Skeletal muscle satellite cell (primary cell): Measurements from ENCODE around the gene DGKB.

Source experiments
- H3K27me3 ChIP-seq: 2 replicates; pipeline ENCODE4 v1.7.0; 2013; ENCODE audit warnings: low read length; ENCODE audit not compliant: control insufficient read depth, insufficient read depth
- H3K36me3 ChIP-seq: 2 replicates; pipeline ENCODE4 v1.7.0; 2013; ENCODE audit warnings: mild to moderate bottlenecking, control low read depth, low read length; ENCODE audit not compliant: insufficient read depth
- H3K4me1 ChIP-seq: 2 replicates; pipeline ENCODE4 v1.7.0; 2013; ENCODE audit warnings: low read length; ENCODE audit not compliant: control insufficient read depth, insufficient read depth
- H3K4me2 ChIP-seq: 2 replicates; pipeline ENCODE4 v1.7.0; 2013; ENCODE audit warnings: mild to moderate bottlenecking, low read length
- H3K4me3 ChIP-seq: 2 replicates; pipeline ENCODE4 v1.7.0; 2013; ENCODE audit warnings: low read length
- H3K9ac ChIP-seq: 2 replicates; pipeline ENCODE4 v1.7.0; 2013; ENCODE audit warnings: mild to moderate bottlenecking, low read depth, low read length, moderate library complexity
- H3K9me3 ChIP-seq: replicated peaks from 2 replicates; pipeline ENCODE4 v1.7.0; 2013; ENCODE audit warnings: mild to moderate bottlenecking, control low read depth, low read length

The DGKB gene

GRCh38 chr7:14754631-14755030, 147.9 kb downstream of the DGKB start:
- Histone ChIP-seq H3K4me2 (peak overlapping the region; percentile 36), H3K4me1 (peaks cover 16% of the 10 kb centered on the region), H3K36me3 (no peaks in the 10 kb centered on the region), H3K9me3 (no peaks in the 10 kb centered on the region), H3K9ac (no peak overlapping the region), H3K4me3 (no peak overlapping the region), H3K27me3 (no peaks in the 10 kb centered on the region)

- no peak overlapping the region for H3K9ac ChIP-seq
- H3K9me3 ChIP-seq = no peaks in the 10 kb centered on the region
- H3K4me3 ChIP-seq = no peak overlapping the region
- peaks cover 29% of the 10 kb centered on the region for H3K4me1 ChIP-seq
- no peak overlapping the region for H3K4me2 ChIP-seq
- no peaks in the 10 kb centered on the region for H3K27me3 ChIP-seq
- no peaks in the 10 kb centered on the region for H3K36me3 ChIP-seq
These were observed 150.2 kb downstream of the DGKB start for GRCh38 chr7:14752301-14752700.

- no peak overlapping the region for H3K4me2 ChIP-seq
- no peaks in the 10 kb centered on the region for H3K9me3 ChIP-seq
- no peak overlapping the region for H3K9ac ChIP-seq
- H3K36me3 ChIP-seq = no peaks in the 10 kb centered on the region
- peaks cover 29% of the 10 kb centered on the region for H3K4me1 ChIP-seq
- H3K27me3 ChIP-seq = no peaks in the 10 kb centered on the region
- H3K4me3 ChIP-seq = no peak overlapping the region
These were observed 151.1 kb downstream of the DGKB start for GRCh38 chr7:14751461-14751860.

GRCh38 chr7:14748461-14748860, 154.1 kb downstream of the DGKB start:
- Histone ChIP-seq H3K4me2 (peak overlapping the region; percentile 23), H3K4me1 (peaks cover 14% of the 10 kb centered on the region), H3K4me3 (no peak overlapping the region), H3K9ac (no peak overlapping the region), H3K36me3 (no peaks in the 10 kb centered on the region), H3K9me3 (peaks cover 3% of the 10 kb centered on the region), H3K27me3 (no peaks in the 10 kb centered on the region)

GRCh38 chr7:14747701-14748100, 154.8 kb downstream of the DGKB start:
- Histone ChIP-seq H3K9ac (no peak overlapping the region), H3K4me1 (peaks cover 14% of the 10 kb centered on the region), H3K9me3 (peaks cover 3% of the 10 kb centered on the region), H3K27me3 (no peaks in the 10 kb centered on the region), H3K4me2 (no peak overlapping the region), H3K36me3 (no peaks in the 10 kb centered on the region), H3K4me3 (no peak overlapping the region)

- no peak overlapping the region for H3K9ac ChIP-seq
- H3K9me3 ChIP-seq = peaks cover 8% of the 10 kb centered on the region
- no peaks in the 10 kb centered on the region for H3K36me3 ChIP-seq
- no peaks in the 10 kb centered on the region for H3K27me3 ChIP-seq
- no peak overlapping the region for H3K4me3 ChIP-seq
- no peak overlapping the region for H3K4me2 ChIP-seq
- H3K4me1 ChIP-seq = peaks cover 14% of the 10 kb centered on the region
These were observed 157.5 kb downstream of the DGKB start for GRCh38 chr7:14745076-14745475.

GRCh38 chr7:14740606-14741005, 161.9 kb downstream of the DGKB start:
- H3K27me3 ChIP-seq = no peaks in the 10 kb centered on the region
- peaks cover 8% of the 10 kb centered on the region for H3K9me3 ChIP-seq
- H3K4me1 ChIP-seq = no peaks in the 10 kb centered on the region
- no peak overlapping the region for H3K9ac ChIP-seq
- no peak overlapping the region for H3K4me3 ChIP-seq
- H3K36me3 ChIP-seq = no peaks in the 10 kb centered on the region
- H3K4me2 ChIP-seq = no peak overlapping the region

GRCh38 chr7:14739841-14740185, 162.7 kb downstream of the DGKB start:
- no peaks in the 10 kb centered on the region for H3K27me3 ChIP-seq
- no peaks in the 10 kb centered on the region for H3K36me3 ChIP-seq
- peaks cover 8% of the 10 kb centered on the region for H3K9me3 ChIP-seq
- no peak overlapping the region for H3K9ac ChIP-seq
- H3K4me1 ChIP-seq = no peaks in the 10 kb centered on the region
- no peak overlapping the region for H3K4me2 ChIP-seq
- no peak overlapping the region for H3K4me3 ChIP-seq

GRCh38 chr7:14739168-14739840, 163.2 kb downstream of the DGKB start:
- Histone ChIP-seq H3K36me3 (no peaks in the 10 kb centered on the region), H3K4me2 (no peak overlapping the region), H3K27me3 (no peaks in the 10 kb centered on the region), H3K9me3 (peaks cover 8% of the 10 kb centered on the region), H3K4me3 (no peak overlapping the region), H3K9ac (no peak overlapping the region), H3K4me1 (no peaks in the 10 kb centered on the region)

- Histone ChIP-seq H3K4me2 (no peak overlapping the region), H3K9me3 (peaks cover 5% of the 10 kb centered on the region)
These were observed 164.5 kb downstream of the DGKB start for GRCh38 chr7:14738086-14738485.

GRCh38 chr7:14734839-14735321, 167.7 kb downstream of the DGKB start:
- Histone ChIP-seq H3K36me3 (no peaks in the 10 kb centered on the region), H3K4me3 (no peak overlapping the region), H3K4me2 (no peak overlapping the region), H3K9me3 (no peaks in the 10 kb centered on the region), H3K9ac (no peak overlapping the region), H3K4me1 (peaks cover 7% of the 10 kb centered on the region), H3K27me3 (no peaks in the 10 kb centered on the region)

More at GRCh38 chr7:14738086-14738485, 164.5 kb downstream of the DGKB start:
- Histone ChIP-seq H3K4me3 (no peak overlapping the region), H3K36me3 (no peaks in the 10 kb centered on the region), H3K27me3 (no peaks in the 10 kb centered on the region), H3K9ac (no peak overlapping the region), H3K4me1 (peaks cover 4% of the 10 kb centered on the region)

GRCh38 chr7:14720785-14721184, 181.8 kb downstream of the DGKB start:
- Histone ChIP-seq H3K27me3 (no peaks in the 10 kb centered on the region), H3K4me1 (no peaks in the 10 kb centered on the region), H3K9me3 (no peaks in the 10 kb centered on the region), H3K4me3 (no peak overlapping the region), H3K36me3 (no peaks in the 10 kb centered on the region), H3K9ac (no peak overlapping the region), H3K4me2 (no peak overlapping the region)
